Nucleus accumbens (tissue), 56 donors: Measurements from ENCODE around the gene BAZ1A.

ENCODE experiments used
- DNase-seq, 56 donors: peaks; one replicate each; lab custom pipeline; 2025; lab: John Stamatoyannopoulos, UW

The BAZ1A gene, protein sequence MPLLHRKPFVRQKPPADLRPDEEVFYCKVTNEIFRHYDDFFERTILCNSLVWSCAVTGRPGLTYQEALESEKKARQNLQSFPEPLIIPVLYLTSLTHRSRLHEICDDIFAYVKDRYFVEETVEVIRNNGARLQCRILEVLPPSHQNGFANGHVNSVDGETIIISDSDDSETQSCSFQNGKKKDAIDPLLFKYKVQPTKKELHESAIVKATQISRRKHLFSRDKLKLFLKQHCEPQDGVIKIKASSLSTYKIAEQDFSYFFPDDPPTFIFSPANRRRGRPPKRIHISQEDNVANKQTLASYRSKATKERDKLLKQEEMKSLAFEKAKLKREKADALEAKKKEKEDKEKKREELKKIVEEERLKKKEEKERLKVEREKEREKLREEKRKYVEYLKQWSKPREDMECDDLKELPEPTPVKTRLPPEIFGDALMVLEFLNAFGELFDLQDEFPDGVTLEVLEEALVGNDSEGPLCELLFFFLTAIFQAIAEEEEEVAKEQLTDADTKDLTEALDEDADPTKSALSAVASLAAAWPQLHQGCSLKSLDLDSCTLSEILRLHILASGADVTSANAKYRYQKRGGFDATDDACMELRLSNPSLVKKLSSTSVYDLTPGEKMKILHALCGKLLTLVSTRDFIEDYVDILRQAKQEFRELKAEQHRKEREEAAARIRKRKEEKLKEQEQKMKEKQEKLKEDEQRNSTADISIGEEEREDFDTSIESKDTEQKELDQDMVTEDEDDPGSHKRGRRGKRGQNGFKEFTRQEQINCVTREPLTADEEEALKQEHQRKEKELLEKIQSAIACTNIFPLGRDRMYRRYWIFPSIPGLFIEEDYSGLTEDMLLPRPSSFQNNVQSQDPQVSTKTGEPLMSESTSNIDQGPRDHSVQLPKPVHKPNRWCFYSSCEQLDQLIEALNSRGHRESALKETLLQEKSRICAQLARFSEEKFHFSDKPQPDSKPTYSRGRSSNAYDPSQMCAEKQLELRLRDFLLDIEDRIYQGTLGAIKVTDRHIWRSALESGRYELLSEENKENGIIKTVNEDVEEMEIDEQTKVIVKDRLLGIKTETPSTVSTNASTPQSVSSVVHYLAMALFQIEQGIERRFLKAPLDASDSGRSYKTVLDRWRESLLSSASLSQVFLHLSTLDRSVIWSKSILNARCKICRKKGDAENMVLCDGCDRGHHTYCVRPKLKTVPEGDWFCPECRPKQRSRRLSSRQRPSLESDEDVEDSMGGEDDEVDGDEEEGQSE (N-terminal part only)

DNA sequence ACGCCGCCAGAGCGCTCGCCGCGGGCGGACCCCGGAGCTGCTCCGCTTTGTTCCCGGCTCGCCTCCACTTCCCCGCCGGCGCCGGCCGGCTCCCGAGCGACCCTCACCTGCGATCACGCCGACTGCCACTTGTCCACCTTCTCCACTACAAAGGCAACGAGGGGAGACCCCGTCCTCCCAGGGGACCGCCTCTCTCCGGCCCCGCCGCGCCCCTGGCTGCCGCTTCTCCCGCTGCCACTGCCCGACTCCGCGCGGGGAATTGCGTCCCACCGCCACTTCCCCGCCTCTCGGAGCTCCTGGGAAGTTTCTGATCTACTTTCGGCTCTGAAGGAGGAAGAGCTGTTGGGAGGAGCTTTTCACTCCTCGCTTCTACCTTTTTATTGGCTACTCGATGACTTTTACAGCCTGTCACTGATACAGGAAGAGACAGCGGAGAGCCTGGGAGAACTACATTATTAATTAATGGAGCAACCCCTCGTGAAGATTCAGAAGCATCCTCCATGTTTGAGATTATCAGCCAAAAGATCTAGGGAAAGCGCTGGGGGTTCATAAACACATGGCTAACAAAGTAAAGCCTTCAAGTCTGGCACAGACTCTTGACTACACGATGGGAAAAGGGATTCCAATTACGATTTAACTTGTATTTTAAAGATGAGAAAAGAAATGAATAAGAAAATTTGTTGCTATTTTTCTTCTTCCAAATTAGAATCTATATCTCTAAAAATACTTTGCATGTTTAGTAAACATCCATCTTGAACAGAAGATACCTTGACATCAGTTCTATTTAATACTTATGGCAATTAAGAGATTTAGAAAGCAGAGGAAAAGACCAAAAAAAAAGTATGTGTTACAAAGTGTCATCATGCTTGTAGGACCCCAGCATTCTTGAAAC is at the start of gene BAZ1A:
Gene BAZ1A (minus strand): TSS at position 330 of the 892 bp plus-strand sequence. CDS start 756 bp downstream, outside the sequence.
- DNase-seq, result peak in 51 of 56 donors; percentile 2 to 67 (median 41)

DNA sequence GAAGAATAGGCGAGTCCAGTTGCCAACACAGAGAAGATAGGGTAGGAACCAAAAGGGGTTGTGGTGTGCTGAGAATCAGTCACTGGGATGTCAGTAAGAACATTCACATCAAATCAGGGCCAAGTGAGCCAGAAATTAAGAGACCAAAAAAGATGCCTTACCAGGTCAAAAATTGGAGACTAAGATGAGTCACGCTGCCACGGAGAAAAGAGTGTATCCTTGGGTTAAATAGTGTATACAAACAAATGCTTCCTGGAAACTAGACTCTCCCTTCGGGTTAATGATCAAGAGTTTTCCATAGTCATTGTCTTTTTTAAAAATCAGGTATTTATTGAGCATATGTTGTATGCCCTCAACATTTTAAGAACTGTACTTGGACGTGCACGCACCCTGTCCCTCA is 45.2 kb upstream of the BAZ1A start:
- no peak for DNase-seq

- DNase-seq, result no peak
Measured at GRCh38 chr14:34913619-34914018, 38.5 kb upstream of the BAZ1A start.

GRCh38 chr14:34912966-34913365 is 37.8 kb upstream of the BAZ1A start:
- no peak for DNase-seq

GRCh38 chr14:34912182-34912581 is 37.0 kb upstream of the BAZ1A start:
- no peak for DNase-seq

- DNase-seq, result no peak
Measured at GRCh38 chr14:34911209-34912150, 36.3 kb upstream of the BAZ1A start.

DNA sequence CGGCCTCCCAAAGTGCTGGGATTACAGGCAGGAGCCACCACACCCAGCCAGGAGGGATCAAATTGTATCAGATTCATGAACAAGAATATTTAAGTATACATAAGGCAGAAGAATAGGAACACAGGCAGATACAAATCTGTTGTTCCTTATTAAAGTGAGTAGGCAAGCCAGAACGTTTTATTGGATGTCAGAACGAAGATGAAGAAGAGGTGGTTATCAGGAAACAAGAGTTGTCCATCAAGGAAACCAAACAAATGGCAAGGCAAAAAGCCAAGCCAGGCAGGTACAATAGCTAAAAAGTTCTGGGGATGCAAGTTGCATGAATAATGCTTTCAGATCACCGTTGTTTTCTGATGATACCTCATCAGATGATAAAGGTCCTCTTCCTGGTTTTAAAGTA is 31.1 kb upstream of the BAZ1A start:
- DNase-seq, result no peak

DNA sequence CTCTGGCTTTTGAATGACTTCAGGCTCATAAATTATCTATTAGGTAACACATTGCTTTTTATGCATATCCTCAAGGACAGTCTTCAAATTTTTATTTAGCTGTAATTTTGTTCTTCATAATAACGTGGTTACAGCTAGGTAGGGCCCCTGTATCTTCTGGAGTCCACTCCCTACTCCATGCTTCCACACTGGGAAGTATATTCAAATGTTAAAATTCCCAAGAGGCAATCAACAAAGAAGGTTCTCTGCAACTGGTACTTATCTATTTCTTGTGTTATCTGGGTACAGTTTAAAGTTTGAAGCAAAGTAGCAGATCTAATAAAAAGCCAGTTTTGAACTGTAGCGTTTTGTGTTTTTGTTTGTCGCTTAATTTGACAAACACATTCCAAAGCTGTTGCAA is 20.1 kb upstream of the BAZ1A start:
- DNase-seq, result no peak

DNA sequence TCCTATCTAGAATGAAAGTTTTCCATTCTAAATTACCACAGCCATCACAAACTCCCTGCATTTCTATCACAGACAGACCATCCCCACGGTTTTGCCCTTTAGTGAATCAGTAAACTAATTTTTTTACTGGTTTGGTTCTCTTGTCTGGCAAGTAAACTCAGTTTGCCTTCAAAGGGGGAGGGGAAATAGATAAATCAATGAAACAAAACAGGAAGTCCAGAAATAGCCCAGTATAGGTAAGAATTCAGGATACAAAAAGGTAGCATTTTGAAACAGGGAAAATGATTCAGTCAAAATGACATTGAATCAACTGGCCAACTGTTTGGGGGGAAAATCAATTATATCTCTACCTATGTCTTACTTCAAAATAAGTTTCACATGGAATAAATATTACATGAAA is 15.8 kb upstream of the BAZ1A start:
- no peak for DNase-seq

- no peak for DNase-seq
Measured at GRCh38 chr14:34888186-34888585, 13.0 kb upstream of the BAZ1A start.

DNA sequence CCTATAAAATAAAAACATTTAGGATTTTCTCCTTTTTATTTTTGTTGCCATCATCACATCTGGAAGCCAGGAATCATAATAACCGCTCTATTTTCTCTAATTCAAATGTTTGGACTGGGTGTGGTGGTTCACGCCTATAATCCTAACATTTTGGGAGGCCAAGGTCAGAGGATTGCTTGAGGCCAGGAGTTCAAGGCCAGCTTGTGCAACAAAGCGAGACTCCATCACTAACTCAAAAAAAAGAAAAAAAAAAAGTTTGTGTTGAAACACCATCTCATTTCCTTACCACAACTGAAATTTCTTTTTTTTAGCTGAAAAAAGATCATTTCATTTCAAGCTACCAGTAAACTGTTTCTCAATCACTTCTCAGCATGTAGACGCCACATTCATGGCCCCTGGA is 8.8 kb upstream of the BAZ1A start:
- no peak for DNase-seq

- DNase-seq, result peak in 46 of 56 donors; percentile 11 to 79 (median 54)
Measured at GRCh38 chr14:34874386-34875030, 652 bp downstream of the BAZ1A start.

DNA sequence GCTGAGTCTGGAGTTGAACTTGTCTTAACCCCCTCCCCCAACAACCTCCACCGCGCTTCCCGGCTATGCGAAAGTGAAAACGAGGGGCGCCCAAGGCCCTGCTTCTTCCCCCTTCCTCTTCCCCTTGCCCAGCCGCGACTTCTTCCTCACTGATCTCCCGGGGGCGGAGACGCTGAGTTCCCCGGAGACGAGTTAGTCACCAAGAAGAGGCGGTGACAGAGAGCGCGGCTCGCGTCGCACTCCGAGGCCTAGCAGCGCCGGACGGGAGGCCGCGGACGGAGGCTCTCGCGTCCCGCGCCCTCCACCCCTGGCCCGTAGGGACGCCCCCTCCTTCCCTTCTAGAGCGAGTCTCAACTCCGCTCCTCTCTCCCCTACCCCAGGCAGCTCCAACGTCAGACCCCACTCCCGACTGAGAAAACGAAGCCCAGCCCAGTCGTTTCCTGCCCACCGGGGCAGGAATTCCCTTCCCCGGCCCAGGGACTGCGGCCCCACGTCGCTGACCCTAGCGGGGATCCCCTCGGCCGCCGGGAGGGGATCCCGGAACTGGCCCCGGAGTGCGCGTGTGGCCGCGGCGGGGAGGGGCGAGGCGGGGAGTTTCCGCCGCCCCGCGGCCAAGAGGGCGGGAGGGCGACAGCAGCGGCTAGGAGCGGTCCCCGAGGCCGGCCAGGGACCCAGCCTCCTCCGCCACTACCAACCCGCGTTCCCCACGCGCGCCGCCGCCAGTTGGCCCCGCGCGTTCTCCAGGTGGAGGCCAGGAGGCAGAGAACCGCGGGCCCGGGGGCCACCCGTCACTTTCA is 1.4 kb downstream of the BAZ1A start:
- peak in 55 of 56 donors; percentile 13 to 86 (median 70) for DNase-seq

DNA sequence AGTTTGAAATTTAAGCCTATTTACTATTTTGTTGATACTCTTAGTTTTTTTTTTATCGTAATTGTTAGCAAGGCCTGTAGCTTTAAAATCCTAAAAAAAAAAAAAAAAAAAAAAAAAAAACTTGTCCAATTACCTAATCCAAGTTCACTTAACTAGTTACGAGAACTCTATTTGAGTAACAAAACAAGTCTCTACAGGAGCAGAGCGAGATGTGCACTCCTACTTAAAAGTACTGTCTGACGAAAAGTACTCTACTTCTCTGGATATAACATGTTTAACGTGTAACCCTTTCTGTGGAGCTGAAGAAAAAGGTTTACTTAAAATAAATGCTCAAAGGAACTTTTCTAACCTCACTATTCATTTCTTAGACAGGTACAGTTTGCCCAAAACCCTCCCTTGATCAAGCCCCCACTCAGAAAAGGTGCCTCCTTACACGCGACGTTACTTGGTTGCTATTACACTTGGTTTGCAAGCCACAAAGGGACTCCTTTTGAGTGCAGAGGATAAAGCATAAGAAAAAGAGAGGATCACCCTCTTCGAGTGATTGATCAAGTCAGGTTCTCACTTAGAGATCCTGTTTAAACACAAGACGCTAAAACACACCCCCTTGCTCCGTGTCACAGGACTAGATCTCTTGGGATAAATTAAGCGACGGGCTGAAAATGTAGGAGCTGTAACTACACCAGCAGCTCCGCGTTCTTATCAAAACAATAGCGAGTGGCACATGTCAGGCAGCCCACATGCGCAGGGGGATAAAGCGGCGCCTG is 2.2 kb downstream of the BAZ1A start:
- DNase-seq, result peak in 3 of 56 donors; percentile 78 to 80 (median 79)

GRCh38 chr14:34867199-34867598 is 8.0 kb downstream of the BAZ1A start:
- no peak for DNase-seq

GRCh38 chr14:34865889-34866574 is 9.1 kb downstream of the BAZ1A start:
- no peak for DNase-seq
